Prostate gland (tissue), 2 donors: Measurements from ENCODE around the gene KRT85. TPM values are rescaled to one million over a fixed set of nuclear protein-coding genes. Genes with fewer than 3 reads are reported as not detected.

Experiments
- DNase-seq: peaks from one replicate; pipeline ENCODE4 v3.0.0-alpha.2; 2019; ENCODE audit warnings: low spot score
- H3K27ac ChIP-seq, 2 donors: fragments of 200-600 bp; sonication (generic); 2 replicates each; pipeline ENCODE4 v1.5.1; 2017 to 2019
- H3K27me3 ChIP-seq: fragments of 200-600 bp; sonication (generic); replicated peaks from 2 replicates; pipeline ENCODE4 v1.5.1; 2019; ENCODE audit not compliant: insufficient read depth
- H3K36me3 ChIP-seq, 2 donors: fragments of 200-600 bp; sonication (generic); 1 replicate in 1 of 2; 2 replicates in 1 of 2; pipeline versions ENCODE4 v1.5.1 to v1.8.1; 2017 to 2019
- H3K4me1 ChIP-seq: fragments of 200-600 bp; sonication (generic); replicated peaks from 2 replicates; pipeline ENCODE4 v1.5.1; 2019
- H3K4me3 ChIP-seq, 2 donors: fragments of 200-600 bp; sonication (generic); 2 replicates each; pipeline ENCODE4 v1.5.1; 2017 to 2019
- H3K9me3 ChIP-seq: fragments of 200-600 bp; sonication (generic); 2 replicates; pipeline ENCODE4 v1.5.1; 2017
- CTCF ChIP-seq, 4 experiments: fragments of 200-600 bp in 2 of 4; fragments of 450-650 bp in 2 of 4; sonication (generic) in 2 of 4; IDR thresholded peaks; 1 replicate in 3 of 4; 2 replicates in 1 of 4; pipeline ENCODE4 v1.5.1; 2016 to 2019; ENCODE audit warnings: antibody characterized with exemption in 4 of 4, mild to moderate bottlenecking in 2 of 4, moderate library complexity in 2 of 4
- POLR2A ChIP-seq: fragments of 450-650 bp; IDR thresholded peaks from one replicate; pipeline ENCODE4 v1.6.1; 2016; ENCODE audit warnings: antibody characterized with exemption, mild to moderate bottlenecking
- POLR2AphosphoS5 ChIP-seq: sonication (generic); formaldehyde crosslinking; IDR thresholded peaks from one replicate; pipeline ENCODE4 v1.6.1; 2017; ENCODE audit warnings: antibody characterized with exemption
- WGBS: methylation state at CpG from one replicate; pipeline ENCODE4 v1.1.5; 2018; 5-methylcytosine and 5-hydroxymethylcytosine counted together
- intact Hi-C: fragments of 100-400 bp; cut with DNase I; formaldehyde crosslinking; loops from one replicate; pipeline ENCODE4 v1.14.2; 2022
- total RNA-seq, 2 donors: library from RNA; depleted of rRNA; stranded (reverse); fragments of >200 nt; gene quantifications; one replicate each; pipeline ENCODE4 v1.1.0, GENCODE V29; 2016

Gene KRT85
- not detected for total RNA-seq

GRCh38 chr12:52366738-52367485, at the start of gene KRT85:
Gene KRT85 (minus strand): TSS chr12:52367481. CDS start chr12:52367405, 76 bp downstream.
- Histone ChIP-seq H3K4me3 (no peak within 1 kb of the TSS), H3K27ac (no peak within 1 kb of the TSS), H3K9me3 (no peaks in the 10 kb centered on the region), H3K36me3 (no peaks in the 10 kb centered on the region), H3K27me3 (no peaks in the 10 kb centered on the region), H3K4me1 (no peaks in the 10 kb centered on the region)
- intact Hi-C loops = no loop called here
- 88% methylated on average over 42 of the region's 42 CpGs for WGBS
- no peak for DNase-seq
- TF ChIP-seq POLR2AphosphoS5 (no peak), CTCF (IDR thresholded peaks at IDR 0.05) (no peak), POLR2A (no peak)

DNA sequence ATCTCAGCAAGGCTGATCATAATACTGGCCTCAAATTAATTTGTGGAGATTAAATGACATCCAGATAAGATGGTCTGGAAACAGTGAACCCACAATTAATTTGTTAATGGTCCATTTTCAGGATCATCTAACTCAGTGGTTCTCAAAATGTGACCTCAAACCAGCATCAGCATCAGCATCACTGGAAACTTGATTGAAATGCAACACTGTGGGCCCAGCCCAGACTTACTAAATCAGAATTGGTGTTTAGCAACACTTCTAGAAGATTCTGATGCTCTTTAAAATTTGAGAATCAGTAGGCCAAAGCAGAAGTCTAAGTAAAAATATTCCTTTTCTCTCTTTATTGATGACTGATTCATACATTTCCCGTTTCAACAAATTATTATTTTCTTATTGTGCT, 49.5 kb upstream of the KRT85 start:
- H3K36me3 ChIP-seq = no peaks in the 10 kb centered on the region
- H3K4me1 ChIP-seq = no peaks in the 10 kb centered on the region
- no peak overlapping the region for H3K4me3 ChIP-seq
- intact Hi-C loops = no loop called here
- H3K9me3 ChIP-seq = no peaks in the 10 kb centered on the region
- 85% methylated on average over 1 of the region's 1 CpG for WGBS
- DNase-seq = no peak
- no peak overlapping the region for H3K27ac ChIP-seq
- H3K27me3 ChIP-seq = no peaks in the 10 kb centered on the region
- TF ChIP-seq POLR2AphosphoS5 (no peak), CTCF (IDR thresholded peaks at IDR 0.05) (no peak), POLR2A (no peak)

GRCh38 chr12:52415870-52416750, 48.8 kb upstream of the KRT85 start:
- intact Hi-C loops = no loop called here
- Histone ChIP-seq H3K36me3 (no peaks in the 10 kb centered on the region), H3K4me3 (no peak overlapping the region), H3K27ac (no peak overlapping the region), H3K27me3 (no peaks in the 10 kb centered on the region), H3K4me1 (no peaks in the 10 kb centered on the region), H3K9me3 (no peaks in the 10 kb centered on the region)
- WGBS = 60% methylated on average over 10 of the region's 10 CpGs
- no peak for DNase-seq
- TF ChIP-seq POLR2AphosphoS5 (peak; percentile 22), CTCF (IDR thresholded peaks at IDR 0.05) (no peak), POLR2A (no peak)

DNA sequence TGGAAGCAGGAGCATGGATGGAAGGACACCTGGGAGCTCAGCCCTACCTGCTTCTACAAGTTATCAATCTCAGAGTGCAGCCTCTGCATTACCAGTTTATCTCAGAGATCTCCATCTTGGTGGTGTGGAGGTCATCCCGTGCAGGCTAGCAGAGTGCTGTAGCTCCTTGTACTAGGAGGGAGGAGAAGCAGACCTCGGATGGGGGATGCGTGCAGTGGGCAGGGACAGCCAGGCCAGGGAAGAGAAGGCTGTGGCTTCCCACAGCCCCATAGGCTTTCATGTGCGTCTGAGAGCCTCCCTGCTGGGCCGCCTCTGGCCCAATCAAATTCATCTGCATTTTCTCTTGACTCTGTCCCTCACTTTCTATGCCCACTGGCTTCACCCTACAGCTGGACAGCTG, 47.7 kb upstream of the KRT85 start:
- no peak overlapping the region for H3K27ac ChIP-seq
- DNase-seq = no peak

More for the DNA sequence above, 47.7 kb upstream of the KRT85 start:
- WGBS = 94% methylated on average over 5 of the region's 5 CpGs
- intact Hi-C loops = no loop called here
- H3K4me3 ChIP-seq = no peak overlapping the region
- no peaks in the 10 kb centered on the region for H3K36me3 ChIP-seq
- no peaks in the 10 kb centered on the region for H3K27me3 ChIP-seq
- no peaks in the 10 kb centered on the region for H3K9me3 ChIP-seq
- TF ChIP-seq POLR2AphosphoS5 (no peak), CTCF (IDR thresholded peaks at IDR 0.05) (no peak), POLR2A (no peak)
- H3K4me1 ChIP-seq = no peaks in the 10 kb centered on the region
